SU-DHL-6 (cell line): ENCODE measurements around the gene KCNG1.

Source experiments
- CTCF ChIP-seq: fragments of 200-600 bp; sonication (generic); IDR thresholded peaks from one replicate; pipeline ENCODE4 v1.5.1; 2017; ENCODE audit warnings: antibody characterized with exemption, mild to moderate bottlenecking, low read length, moderate library complexity; ENCODE audit not compliant: insufficient read depth, poor library complexity, severe bottlenecking
- EZH2phosphoT487 ChIP-seq: fragments of 200-600 bp; sonication (generic), shearing (Covaris generic); conservative IDR thresholded peaks from 2 replicates; pipeline ENCODE4 v1.6.1; 2018; ENCODE audit warnings: mild to moderate bottlenecking, antibody characterized with exemption, low read length, moderate library complexity, mixed read lengths

- TF ChIP-seq CTCF (no peak), EZH2phosphoT487 (no peak)
Measured at GRCh38 chr20:50980071-50980681, 42.7 kb downstream of the KCNG1 start.
